Adrenal gland (tissue), 5 donors: ENCODE results near the gene CCDC80.

ENCODE experiments used
- POLR2A ChIP-seq, 2 donors: fragments of 450-650 bp; IDR thresholded peaks; one replicate each; pipeline ENCODE4 v1.6.1; 2017; ENCODE audit warnings: antibody characterized with exemption in 2 of 2, mild to moderate bottlenecking in 2 of 2, moderate library complexity in 1 of 2
- TF ChIP-seq, protein P1 (sequence below), 6 experiments: fragments of 450-650 bp in 4 of 6; fragments of 200-600 bp in 2 of 6; sonication (generic) in 1 of 6; IDR thresholded peaks; 1 replicate in 5 of 6; 2 replicates in 1 of 6; pipeline versions ENCODE4 v1.5.1 to v1.8.0; 2016 to 2021; ENCODE audit warnings: antibody characterized with exemption in 6 of 6, mild to moderate bottlenecking in 2 of 6, moderate library complexity in 1 of 6
- donor health status: DM: no; HTN: no; CAD: no.

DNA sequence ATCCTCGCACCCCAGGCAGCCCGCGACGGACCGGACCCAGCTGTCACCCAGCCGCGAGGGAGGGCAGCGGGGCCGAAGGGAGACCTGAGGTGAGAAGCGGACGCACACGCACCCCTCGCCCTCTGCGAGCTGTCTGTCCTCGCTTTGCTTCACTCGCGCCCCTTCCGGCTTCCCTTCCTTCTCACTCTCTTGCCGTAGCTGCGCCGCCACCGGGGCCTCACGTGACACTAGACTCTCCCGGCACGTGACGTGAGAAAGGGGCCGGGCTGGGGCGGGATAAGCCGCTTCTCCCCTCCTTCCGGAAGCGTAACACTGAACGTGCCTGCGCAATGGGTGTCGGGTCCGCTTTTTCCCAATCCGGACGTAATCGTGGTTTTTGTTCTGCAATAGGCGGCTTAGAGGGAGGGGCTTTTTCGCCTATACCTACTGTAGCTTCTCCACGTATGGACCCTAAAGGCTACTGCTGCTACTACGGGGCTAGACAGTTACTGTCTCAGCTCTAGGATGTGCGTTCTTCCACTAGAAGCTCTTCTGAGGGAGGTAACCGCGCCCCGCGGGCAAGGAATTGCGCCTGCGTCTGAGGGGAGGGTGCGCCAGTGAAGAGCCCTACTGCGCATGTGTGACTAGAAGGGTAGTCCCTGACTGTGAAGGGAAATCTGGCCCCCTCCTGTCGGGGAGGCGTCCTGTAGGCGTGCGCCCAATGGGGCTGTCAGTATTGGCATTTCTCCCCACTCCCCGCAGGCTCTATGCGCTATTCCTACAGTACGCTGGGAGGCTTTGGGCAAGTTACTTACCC lies 79.0 kb downstream of the CCDC80 start, which contains the start of the genes ATG3 and SLC35A5:
- TF ChIP-seq, protein P1, sequence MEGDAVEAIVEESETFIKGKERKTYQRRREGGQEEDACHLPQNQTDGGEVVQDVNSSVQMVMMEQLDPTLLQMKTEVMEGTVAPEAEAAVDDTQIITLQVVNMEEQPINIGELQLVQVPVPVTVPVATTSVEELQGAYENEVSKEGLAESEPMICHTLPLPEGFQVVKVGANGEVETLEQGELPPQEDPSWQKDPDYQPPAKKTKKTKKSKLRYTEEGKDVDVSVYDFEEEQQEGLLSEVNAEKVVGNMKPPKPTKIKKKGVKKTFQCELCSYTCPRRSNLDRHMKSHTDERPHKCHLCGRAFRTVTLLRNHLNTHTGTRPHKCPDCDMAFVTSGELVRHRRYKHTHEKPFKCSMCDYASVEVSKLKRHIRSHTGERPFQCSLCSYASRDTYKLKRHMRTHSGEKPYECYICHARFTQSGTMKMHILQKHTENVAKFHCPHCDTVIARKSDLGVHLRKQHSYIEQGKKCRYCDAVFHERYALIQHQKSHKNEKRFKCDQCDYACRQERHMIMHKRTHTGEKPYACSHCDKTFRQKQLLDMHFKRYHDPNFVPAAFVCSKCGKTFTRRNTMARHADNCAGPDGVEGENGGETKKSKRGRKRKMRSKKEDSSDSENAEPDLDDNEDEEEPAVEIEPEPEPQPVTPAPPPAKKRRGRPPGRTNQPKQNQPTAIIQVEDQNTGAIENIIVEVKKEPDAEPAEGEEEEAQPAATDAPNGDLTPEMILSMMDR (IDR thresholded peaks at IDR 0.05) = peak in 2 of 6 experiments; percentile 5 to 24
- peak; percentile 81 to 96 for TF ChIP-seq POLR2A (IDR thresholded peaks at IDR 0.05)
